Endothelial cell of umbilical vein (primary cell): Measurements from ENCODE around the gene DUSP15. TPM values are rescaled to one million over a fixed set of nuclear protein-coding genes. Genes with fewer than 3 reads are reported as not detected.

Experiments
- polyA plus RNA-seq, 4 experiments: library from polyadenylated mRNA; depleted of rRNA in 3 of 4; stranded (reverse) in 3 of 4; unstranded in 1 of 4; fragments of >200 nt; gene quantifications; 2 replicates each; pipeline versions ENCODE4 v1.2.1 to v1.2.3, GENCODE V29; 2011 to 2012; ENCODE audit warnings: missing spikeins in 1 of 4
- small RNA-seq: library from RNA; depleted of rRNA; stranded (forward); fragments of <200 nt; gene quantifications from one replicate; pipeline ENCODE3, GENCODE V24; 2012; ENCODE audit warnings: low replicate concordance, low read depth; ENCODE audit not compliant: insufficient read depth, insufficient read length
- total RNA-seq: library from RNA; stranded (reverse); gene quantifications from 2 replicates; pipeline ENCODE4 v1.2.3, GENCODE V29; 2021

The DUSP15 gene
- total and polyA plus RNA-seq, 2 donors (not counting 3 experiments of a cell fraction or from before 2014, with no cell fraction given), result 0.33 TPM; not detected in 1

Small RNA genes within 50 kb of the gene (small RNA-seq; reads per million reads assigned to genes)
- gene RNU1-94P, result 15.3 reads per million, percentile 73 among the genes with 10 or more reads in this experiment

Other genes starting within 250 kb of the DUSP15 start
- gene COX4I2, start 232.6 kb downstream of the DUSP15 start, total RNA-seq, result not detected in 2 replicates
- gene COX4I2, start 232.6 kb downstream of the DUSP15 start, polyA plus RNA-seq, result not detected in 2 replicates
- gene BCL2L1, start 147.7 kb downstream of the DUSP15 start, total RNA-seq, result 101 and 105 TPM in 2 replicates
- gene BCL2L1, start 147.7 kb downstream of the DUSP15 start, polyA plus RNA-seq, result 78.0 and 81.3 TPM in 2 replicates
- 112 and 114 TPM in 2 replicates for gene TPX2, start 131.2 kb downstream of the DUSP15 start, total RNA-seq
- gene TPX2, start 131.2 kb downstream of the DUSP15 start, polyA plus RNA-seq, result 18.1 and 24.8 TPM in 2 replicates
- gene MYLK2, start 51.2 kb downstream of the DUSP15 start, total RNA-seq, result 2.7 and 3.2 TPM in 2 replicates
- gene MYLK2, start 51.2 kb downstream of the DUSP15 start, polyA plus RNA-seq, result 2.6 and 3.7 TPM in 2 replicates
- not detected in 2 replicates for gene FOXS1, start 24.9 kb downstream of the DUSP15 start, total RNA-seq
- gene FOXS1, start 24.9 kb downstream of the DUSP15 start, polyA plus RNA-seq, result 0.81 and 0.84 TPM in 2 replicates
- not detected in 2 replicates for gene TTLL9, start 107 bp upstream of the DUSP15 start, total RNA-seq
- 0.03 TPM in 1 of 2 replicates, not detected in the other for gene TTLL9, start 107 bp upstream of the DUSP15 start, polyA plus RNA-seq
- 12.6 and 14.6 TPM in 2 replicates for gene PDRG1, start 81.5 kb upstream of the DUSP15 start, total RNA-seq
- gene PDRG1, start 81.5 kb upstream of the DUSP15 start, polyA plus RNA-seq, result 13.1 and 17.0 TPM in 2 replicates
- 0.04 TPM in 1 of 2 replicates, not detected in the other for gene XKR7, start 97.6 kb upstream of the DUSP15 start, total RNA-seq
- not detected in 2 replicates for gene XKR7, start 97.6 kb upstream of the DUSP15 start, polyA plus RNA-seq
- 12.4 and 13.4 TPM in 2 replicates for gene CCM2L, start 139.9 kb upstream of the DUSP15 start, total RNA-seq
- gene CCM2L, start 139.9 kb upstream of the DUSP15 start, polyA plus RNA-seq, result 10.8 and 15.1 TPM in 2 replicates
- gene HCK, start 181.7 kb upstream of the DUSP15 start, total RNA-seq, result not detected in 2 replicates
- not detected in 2 replicates for gene HCK, start 181.7 kb upstream of the DUSP15 start, polyA plus RNA-seq
- gene TM9SF4, start 239.2 kb upstream of the DUSP15 start, total RNA-seq, result 46.4 and 48.2 TPM in 2 replicates
- gene TM9SF4, start 239.2 kb upstream of the DUSP15 start, polyA plus RNA-seq, result 61.9 and 67.3 TPM in 2 replicates